K562 (cell line): ENCODE measurements around the gene IQUB. TPM values are rescaled to one million over a fixed set of nuclear protein-coding genes. Genes with fewer than 3 reads are reported as not detected.

Experiments used
- ATAC-seq: fragments of 200-7000 bp; cut with Tn5 transposase; 3 replicates; pipeline ENCODE4 v1.9.1; 2020; ENCODE audit warnings: moderate library complexity
- BruUV-seq: library from RNA; stranded (reverse); fragments of 400-500 nt; replicated peaks from 2 replicates; lab custom pipeline; 2021; lab: Mats Ljungman, UMichigan
- CTCF ChIA-PET: fragments of 300-600 bp; formaldehyde crosslinking; extraction: SDS; loops from one replicate; lab custom pipeline; 2021; ENCODE audit warnings: low intra/inter-chr PET ratio; lab: Yijun Ruan, JAX
- POLR2A ChIA-PET: fragments of 300-600, 350-650 bp; sonication (Branson Sonifier 250); formaldehyde crosslinking; extraction: SDS; loops from one replicate; lab custom pipeline; 2021; ENCODE audit warnings: antibody characterized with exemption, inconsistent platforms; lab: Yijun Ruan, JAX
- DNase-seq, 4 experiments: peaks; one replicate each; pipeline versions ENCODE4 v3.0.0 to v3.0.0-alpha.2; 2011 to 2018; ENCODE audit warnings: low spot score in 3 of 4, mixed read lengths in 3 of 4; ENCODE audit errors: extremely low read depth in 1 of 4
- FAIRE-seq: peaks from 2 replicates; lab custom pipeline; 2011; peaks lifted over from hg19 to GRCh38; lab: Jason Lieb, UNC
- H2AFZ ChIP-seq: 2 replicates; pipeline ENCODE4 v1.6.0; 2011; ENCODE audit warnings: low read depth, low read length, control low read depth, inconsistent platforms
- H3K27ac ChIP-seq: fragments of 200-600 bp; 3 replicates; pipeline ENCODE4 v1.8.0; 2011; ENCODE audit warnings: low read depth, mild to moderate bottlenecking, control low read depth, inconsistent platforms, low read length, moderate library complexity, mixed read lengths; ENCODE audit errors: extremely low read depth
- H3K27me3 ChIP-seq, 2 experiments: fragments of 300-600 bp in 1 of 2; 2 replicates in 1 of 2; 3 replicates in 1 of 2; pipeline versions ENCODE4 v1.6.0 to v1.8.0; 2011; ENCODE audit warnings: inconsistent platforms in 2 of 2, low read length in 2 of 2, mild to moderate bottlenecking in 1 of 2, mixed read lengths in 1 of 2, moderate library complexity in 1 of 2; ENCODE audit not compliant: control insufficient read depth in 2 of 2, insufficient read depth in 2 of 2
- H3K36me3 ChIP-seq: fragments of 300-600 bp; 3 replicates; pipeline ENCODE4 v1.8.0; 2011; ENCODE audit warnings: mild to moderate bottlenecking, low read length, inconsistent platforms; ENCODE audit not compliant: control insufficient read depth, insufficient read depth
- H3K4me1 ChIP-seq, 2 experiments: fragments of 200-600 bp in 1 of 2; replicated peaks in 1 of 2; 2 replicates in 1 of 2; 3 replicates in 1 of 2; pipeline versions ENCODE4 v1.5.1 to v1.8.0; 2011; ENCODE audit warnings: inconsistent platforms in 2 of 2, low read length in 2 of 2, mild to moderate bottlenecking in 1 of 2, mixed read lengths in 1 of 2, moderate library complexity in 1 of 2; ENCODE audit not compliant: control insufficient read depth in 2 of 2, insufficient read depth in 2 of 2
- H3K4me2 ChIP-seq: 2 replicates; pipeline ENCODE4 v1.6.1; 2011; ENCODE audit warnings: low read length, control low read depth, inconsistent platforms, mixed read lengths; ENCODE audit not compliant: insufficient read depth
- H3K4me3 ChIP-seq: fragments of 200-600 bp; sonication (generic), shearing (Covaris generic); 2 replicates; pipeline ENCODE4 v1.5.1; 2016; ENCODE audit warnings: control low read depth, inconsistent platforms
- H3K79me2 ChIP-seq: fragments of 200-600 bp; 3 replicates; pipeline ENCODE4 v1.8.0; 2011; ENCODE audit warnings: low read length, inconsistent platforms; ENCODE audit not compliant: control insufficient read depth, insufficient read depth
- H3K9ac ChIP-seq, 2 experiments: 2 replicates each; pipeline versions ENCODE4 v1.6.0 to v1.6.1; 2011; ENCODE audit warnings: low read depth in 2 of 2, low read length in 2 of 2, control low read depth in 1 of 2, inconsistent platforms in 1 of 2, mild to moderate bottlenecking in 1 of 2, mixed read lengths in 1 of 2; ENCODE audit not compliant: insufficient read depth in 1 of 2
- H3K9me1 ChIP-seq: one replicate; pipeline ENCODE4 v1.6.0; 2011; ENCODE audit warnings: inconsistent platforms, mild to moderate bottlenecking, low read length, moderate library complexity; ENCODE audit not compliant: control insufficient read depth, insufficient read depth
- H3K9me3 ChIP-seq: replicated peaks from 2 replicates; pipeline ENCODE4 v1.5.1; 2011; ENCODE audit warnings: low read depth, low read length, inconsistent platforms; ENCODE audit not compliant: control insufficient read depth, insufficient read depth
- H4K20me1 ChIP-seq: replicated peaks from 2 replicates; pipeline ENCODE4 v1.6.1; 2011; ENCODE audit warnings: low read length, inconsistent platforms, mixed read lengths; ENCODE audit not compliant: control insufficient read depth, insufficient read depth
- MBD2 ChIP-seq: sonication (generic); IDR thresholded peaks from 2 replicates; pipeline ENCODE4 v1.6.1; 2016; ENCODE audit warnings: low read depth, borderline replicate concordance
- MYBL2 ChIP-seq, 2 experiments: fragments of 450-650 bp in 1 of 2; sonication (generic) in 1 of 2; formaldehyde crosslinking in 1 of 2; IDR thresholded peaks; 2 replicates each; pipeline versions ENCODE4 v1.6.1 to v1.8.1; 2017 to 2022; ENCODE audit warnings: borderline replicate concordance in 1 of 2, inconsistent platforms in 1 of 2, low read depth in 1 of 2, mild to moderate bottlenecking in 1 of 2, missing genetic modification reagents in 1 of 2, moderate library complexity in 1 of 2
- ZNF707 ChIP-seq: fragments of 250-450 bp; sonication (Bioruptor Pico); conservative IDR thresholded peaks from 2 replicates; pipeline ENCODE4 v1.8.0; 2022; ENCODE audit warnings: inconsistent platforms, mild to moderate bottlenecking, moderate library complexity
- WGBS: fragments of 100-300 bp; shearing (Covaris generic); methylation state at CpG from one replicate; pipeline ENCODE4 v1.1.6; 2016; ENCODE audit warnings: low coverage, mixed read lengths; ENCODE audit not compliant: insufficient coverage; ENCODE audit errors: missing lambda C conversion rate; 5-methylcytosine and 5-hydroxymethylcytosine counted together
- in situ Hi-C: fragments of 300-500 bp; cut with MboI; formaldehyde crosslinking; loops from 4 replicates; pipeline ENCODE4 v1.15.0; 2018; ENCODE audit warnings: inconsistent platforms, mixed read lengths
- intact Hi-C: fragments of 100-400 bp; cut with micrococcal nuclease; formaldehyde crosslinking; loops from 2 replicates; pipeline ENCODE4 v1.14.2; 2022
- polyA plus RNA-seq, 8 experiments: library from polyadenylated mRNA; depleted of rRNA in 4 of 8; stranded (reverse) in 5 of 8; unstranded in 3 of 8; fragments of >200 nt; fragmentation: Nextera tagmentation in 2 of 8; fragmentation: Illumina TruSeq in 1 of 8; extraction: Ambion mirVana in 2 of 8; extraction: Trizol in 1 of 8; gene quantifications; 2 replicates each; pipeline versions ENCODE4 v1.2.1 to v1.2.3, GENCODE V29; 2011 to 2014; ENCODE audit warnings: inconsistent platforms in 1 of 8, missing spikeins in 1 of 8
- total RNA-seq, 7 experiments: library from RNA; depleted of rRNA in 6 of 7; stranded (reverse); fragments of >200 nt in 6 of 7; fragmentation: Illumina TruSeq in 2 of 7; extraction: Trizol in 2 of 7; gene quantifications; 2 replicates each; pipeline versions ENCODE4 v1.2.1 to v1.2.3, GENCODE V29; 2011 to 2021; ENCODE audit warnings: low replicate concordance in 1 of 7
- TF ChIP-seq, protein P1 (sequence below): fragments of 450-650 bp; IDR thresholded peaks from 2 replicates; pipeline ENCODE4 v1.6.1; 2016

IQUB gene
- total and polyA plus RNA-seq, 9 of the 15 experiments (the other 6 are each of a cell fraction or from before 2014, with no cell fraction given): 0.62 to 2.6 (median 1.4) TPM

DNA sequence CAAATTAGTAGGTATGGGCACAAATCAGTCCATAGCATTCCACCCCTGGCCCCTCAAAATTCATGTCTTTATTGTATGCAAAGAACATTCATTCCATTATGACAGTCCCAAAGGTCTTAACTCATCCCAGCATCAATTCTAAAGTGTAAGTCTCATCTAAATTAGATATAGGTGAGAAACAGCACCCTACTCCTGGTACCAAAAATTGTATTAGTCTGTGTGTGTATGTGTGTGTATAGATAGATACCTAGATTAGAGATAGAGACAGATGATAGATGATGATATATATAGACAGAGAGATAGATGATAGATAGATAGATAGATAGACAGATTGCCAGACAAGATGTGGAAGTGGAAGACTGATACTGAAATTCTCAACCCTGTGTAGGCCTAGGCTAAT, 109.9 kb downstream of the IQUB start:
- BruUV-seq: no TSS peak
- H3K36me3 ChIP-seq: no peaks in the 10 kb centered on the region
- no peaks in the 10 kb centered on the region for H3K9me1 ChIP-seq
- H3K27me3 ChIP-seq: no peaks in the 10 kb centered on the region
- H3K4me2 ChIP-seq: no peak overlapping the region
- POLR2A ChIA-PET: no interaction called here
- no peak overlapping the region for H3K4me3 ChIP-seq
- no peaks in the 10 kb centered on the region for H3K9me3 ChIP-seq
- in situ Hi-C loops: no loop called here
- ATAC-seq (no peak), FAIRE-seq (no peak), DNase-seq (no peak)
- intact Hi-C loops: no loop called here
- H4K20me1 ChIP-seq: no peaks in the 10 kb centered on the region
- CTCF ChIA-PET: no interaction called here
- no peaks in the 10 kb centered on the region for H3K79me2 ChIP-seq
- TF ChIP-seq ZNF707 (CRISPR knock-in tag): peak; percentile 69; the same call in 1 of the 2 replicates
- TF ChIP-seq, protein P1, sequence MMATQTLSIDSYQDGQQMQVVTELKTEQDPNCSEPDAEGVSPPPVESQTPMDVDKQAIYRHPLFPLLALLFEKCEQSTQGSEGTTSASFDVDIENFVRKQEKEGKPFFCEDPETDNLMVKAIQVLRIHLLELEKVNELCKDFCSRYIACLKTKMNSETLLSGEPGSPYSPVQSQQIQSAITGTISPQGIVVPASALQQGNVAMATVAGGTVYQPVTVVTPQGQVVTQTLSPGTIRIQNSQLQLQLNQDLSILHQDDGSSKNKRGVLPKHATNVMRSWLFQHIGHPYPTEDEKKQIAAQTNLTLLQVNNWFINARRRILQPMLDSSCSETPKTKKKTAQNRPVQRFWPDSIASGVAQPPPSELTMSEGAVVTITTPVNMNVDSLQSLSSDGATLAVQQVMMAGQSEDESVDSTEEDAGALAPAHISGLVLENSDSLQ: no peak
- H3K27ac ChIP-seq: no peak overlapping the region
- no peak overlapping the region for H3K9ac ChIP-seq
- H2AFZ ChIP-seq: no peak overlapping the region
- no peaks in the 10 kb centered on the region for H3K4me1 ChIP-seq

DNA sequence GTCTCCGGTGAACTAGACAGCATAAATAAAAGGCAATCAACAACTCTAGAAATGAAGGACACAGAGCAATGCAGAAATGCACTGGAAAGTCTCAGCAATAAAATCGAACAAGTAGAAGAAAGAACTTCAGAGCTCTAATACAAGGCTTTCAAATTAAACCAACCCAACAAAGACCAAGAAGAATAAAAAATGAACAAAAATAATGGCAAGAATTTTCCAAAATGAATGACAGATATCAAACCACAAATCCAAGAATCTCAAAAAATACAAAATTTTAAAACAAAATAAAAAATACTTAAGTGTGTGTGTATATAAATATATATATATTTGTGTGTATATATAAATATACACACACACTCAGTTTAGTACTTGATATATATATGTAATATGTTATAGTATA, 110.8 kb downstream of the IQUB start:
- no peak overlapping the region for H3K4me3 ChIP-seq
- H3K9ac ChIP-seq: no peak overlapping the region
- FAIRE-seq (peak; percentile 40), DNase-seq (no peak), ATAC-seq (no peak)
- no peak overlapping the region for H3K4me2 ChIP-seq
- no peaks in the 10 kb centered on the region for H3K27me3 ChIP-seq
- H3K36me3 ChIP-seq: no peaks in the 10 kb centered on the region
- H2AFZ ChIP-seq: no peak overlapping the region
- H3K27ac ChIP-seq: no peak overlapping the region
- H3K4me1 ChIP-seq: no peaks in the 10 kb centered on the region
- no peaks in the 10 kb centered on the region for H3K9me3 ChIP-seq
- no peaks in the 10 kb centered on the region for H3K9me1 ChIP-seq
- in situ Hi-C loops (no loop called here), intact Hi-C loops (no loop called here)
- H4K20me1 ChIP-seq: no peaks in the 10 kb centered on the region
- no peaks in the 10 kb centered on the region for H3K79me2 ChIP-seq
- BruUV-seq: no TSS peak
- CTCF ChIA-PET: no interaction called here
- POLR2A ChIA-PET: no interaction called here
- 0% methylated on average over 2 of the region's 2 CpGs for WGBS
- TF ChIP-seq MBD2 (no peak), MYBL2 (IDR thresholded peaks at IDR 0.05; ENCODE audit: low read depth) (no peak), MYBL2 (CRISPR knock-in tag; IDR thresholded peaks at IDR 0.05; ENCODE audit: borderline replicate concordance) (no peak)
